IMR-90 (cell line): ENCODE data around the gene LUC7L2. TPM values are rescaled to one million over a fixed set of nuclear protein-coding genes. Genes with fewer than 3 reads are reported as not detected.

ENCODE experiments used
- ATAC-seq: fragments of 200-7000 bp; cut with Tn5 transposase; 2 replicates; pipeline ENCODE4 v1.9.1; 2020; ENCODE audit warnings: low read depth, mild to moderate bottlenecking, moderate library complexity
- BruUV-seq: library from RNA; stranded (reverse); fragments of 400-500 nt; replicated peaks from 2 replicates; lab custom pipeline; 2021; lab: Mats Ljungman, UMichigan
- CTCF ChIA-PET: fragments of 300-600 bp; formaldehyde crosslinking; extraction: SDS; loops from one replicate; lab custom pipeline; 2021; ENCODE audit warnings: antibody characterized with exemption; lab: Yijun Ruan, JAX
- POLR2A ChIA-PET: fragments of 300-600 bp; sonication (Branson Sonifier 250); formaldehyde crosslinking; loops from one replicate; lab custom pipeline; 2022; ENCODE audit warnings: antibody characterized with exemption; ENCODE audit not compliant: unreplicated experiment; lab: Charles Lee
- DNase-seq: peaks from one replicate; pipeline ENCODE4 v3.0.0; 2013
- H2AFZ ChIP-seq: replicated peaks from 2 replicates; pipeline ENCODE3; 2013; ENCODE audit warnings: low read length, mild to moderate bottlenecking; ENCODE audit not compliant: poor library complexity
- H2AK5ac ChIP-seq: 2 replicates; pipeline ENCODE4 v1.6.1; 2013; ENCODE audit warnings: low read depth, low read length, inconsistent platforms
- H2AK9ac ChIP-seq: replicated peaks from 2 replicates; pipeline ENCODE3; 2013; ENCODE audit warnings: mild to moderate bottlenecking, low read depth, low read length, moderate library complexity; ENCODE audit not compliant: poor library complexity
- H2BK120ac ChIP-seq: 2 replicates; pipeline ENCODE4 v1.6.1; 2013; ENCODE audit warnings: low read depth, low read length, inconsistent platforms
- H2BK15ac ChIP-seq: 3 replicates; pipeline ENCODE4 v1.6.1; 2013; ENCODE audit warnings: low read depth, low read length, inconsistent platforms
- H2BK20ac ChIP-seq: 2 replicates; pipeline ENCODE4 v1.6.1; 2013; ENCODE audit warnings: low read depth, mild to moderate bottlenecking, inconsistent platforms, low read length, moderate library complexity
- H2BK5ac ChIP-seq: 2 replicates; pipeline ENCODE4 v1.6.1; 2013; ENCODE audit warnings: mild to moderate bottlenecking, low read depth, low read length, inconsistent platforms; ENCODE audit not compliant: poor library complexity, severe bottlenecking
- H3K14ac ChIP-seq: replicated peaks from 2 replicates; pipeline ENCODE4 v1.6.1; 2013; ENCODE audit warnings: low read depth, low read length, inconsistent platforms
- H3K18ac ChIP-seq: 2 replicates; pipeline ENCODE4 v1.6.1; 2013; ENCODE audit warnings: low read depth, low read length, control low read depth
- H3K23ac ChIP-seq: 2 replicates; pipeline ENCODE4 v1.6.1; 2013; ENCODE audit warnings: low read depth, low read length, inconsistent platforms
- H3K27ac ChIP-seq: 2 replicates; pipeline ENCODE4 v1.5.1; 2013; ENCODE audit warnings: mild to moderate bottlenecking, control low read depth, low read length; ENCODE audit not compliant: insufficient read depth
- H3K27me3 ChIP-seq: 2 replicates; pipeline ENCODE4 v1.6.1; 2013; ENCODE audit warnings: low read length; ENCODE audit not compliant: control insufficient read depth, insufficient read depth
- H3K36me3 ChIP-seq: 2 replicates; pipeline ENCODE4 v1.6.1; 2013; ENCODE audit warnings: low read length, mixed read lengths; ENCODE audit not compliant: control insufficient read depth, insufficient read depth
- H3K4ac ChIP-seq: 2 replicates; pipeline ENCODE4 v1.6.1; 2013; ENCODE audit warnings: low read depth, low read length, inconsistent platforms
- H3K4me1 ChIP-seq: 2 replicates; pipeline ENCODE4 v1.6.1; 2013; ENCODE audit warnings: low read length, mixed read lengths; ENCODE audit not compliant: control insufficient read depth, insufficient read depth
- H3K4me2 ChIP-seq: 2 replicates; pipeline ENCODE4 v1.6.1; 2013; ENCODE audit warnings: low read depth, mild to moderate bottlenecking, control low read depth, low read length, moderate library complexity
- H3K4me3 ChIP-seq: 2 replicates; pipeline ENCODE4 v1.5.1; 2013; ENCODE audit warnings: low read depth, mild to moderate bottlenecking, control low read depth, low read length, moderate library complexity; ENCODE audit not compliant: insufficient read depth
- H3K56ac ChIP-seq: 2 replicates; pipeline ENCODE4 v1.6.1; 2013; ENCODE audit warnings: low read length, inconsistent platforms; ENCODE audit not compliant: insufficient read depth; ENCODE audit errors: extremely low read depth
- H3K79me1 ChIP-seq, 2 experiments: 2 replicates each; pipeline ENCODE4 v1.6.1; 2013; ENCODE audit warnings: low read length in 2 of 2, inconsistent platforms in 1 of 2, low read depth in 1 of 2
- H3K9ac ChIP-seq: 2 replicates; pipeline ENCODE4 v1.6.1; 2013; ENCODE audit warnings: low read depth, low read length, control low read depth
- H3K9me1 ChIP-seq: 2 replicates; pipeline ENCODE4 v1.6.1; 2013; ENCODE audit warnings: low read length, inconsistent platforms; ENCODE audit not compliant: insufficient read depth
- H3K9me3 ChIP-seq: 2 replicates; pipeline ENCODE4 v1.6.1; 2013; ENCODE audit warnings: low read length; ENCODE audit not compliant: control insufficient read depth, insufficient read depth
- H4K20me1 ChIP-seq: 2 replicates; pipeline ENCODE4 v1.6.1; 2013; ENCODE audit warnings: low read length, inconsistent platforms; ENCODE audit not compliant: insufficient read depth
- H4K5ac ChIP-seq: 2 replicates; pipeline ENCODE4 v1.6.1; 2013; ENCODE audit warnings: mild to moderate bottlenecking, low read depth, low read length, control low read depth
- H4K8ac ChIP-seq, 2 experiments: 2 replicates each; pipeline ENCODE4 v1.6.1; 2013; ENCODE audit warnings: low read depth in 2 of 2, low read length in 2 of 2, control low read depth in 1 of 2, inconsistent platforms in 1 of 2
- H4K91ac ChIP-seq: 2 replicates; pipeline ENCODE4 v1.6.1; 2013; ENCODE audit warnings: low read depth, low read length, inconsistent platforms; ENCODE audit not compliant: insufficient read depth
- BHLHE40 ChIP-seq: fragments of 150-350 bp; IDR thresholded peaks from 2 replicates; pipeline ENCODE4 v1.6.1; 2016; ENCODE audit warnings: mild to moderate bottlenecking, low read depth, low read length
- CEBPB ChIP-seq: IDR thresholded peaks from 2 replicates; pipeline ENCODE4 v1.6.1; 2012; ENCODE audit warnings: low read depth, low read length, improper control_type of control experiment
- CHD1 ChIP-seq: IDR thresholded peaks from 2 replicates; pipeline ENCODE4 v1.6.1; 2012; ENCODE audit warnings: low read depth, low read length, improper control_type of control experiment
- CTCF ChIP-seq: conservative IDR thresholded peaks from 2 replicates; pipeline ENCODE4 v1.5.1; 2012; ENCODE audit warnings: mild to moderate bottlenecking, low read depth, low read length, improper control_type of control experiment
- ELK1 ChIP-seq: fragments of 150-350 bp; IDR thresholded peaks from 2 replicates; pipeline ENCODE4 v1.6.1; 2016; ENCODE audit warnings: low read depth, mild to moderate bottlenecking, low read length, moderate library complexity, borderline replicate concordance
- FOS ChIP-seq: fragments of 150-350 bp; IDR thresholded peaks from 2 replicates; pipeline ENCODE4 v1.6.1; 2016; ENCODE audit warnings: low read depth, low read length
- MAFK ChIP-seq: IDR thresholded peaks from 2 replicates; pipeline ENCODE4 v1.6.1; 2012; ENCODE audit warnings: low read depth, low read length, improper control_type of control experiment
- MAZ ChIP-seq: IDR thresholded peaks from 2 replicates; pipeline ENCODE4 v1.6.1; 2012; ENCODE audit warnings: low read depth, mild to moderate bottlenecking, low read length, improper control_type of control experiment, moderate library complexity, borderline replicate concordance
- MXI1 ChIP-seq: IDR thresholded peaks from 2 replicates; pipeline ENCODE4 v1.6.1; 2012; ENCODE audit warnings: low read depth, mild to moderate bottlenecking, low read length, moderate library complexity, borderline replicate concordance
- NFE2L2 ChIP-seq: fragments of 150-350 bp; IDR thresholded peaks from 2 replicates; pipeline ENCODE4 v1.6.1; 2016; ENCODE audit warnings: low read depth, mild to moderate bottlenecking, low read length
- POLR2A ChIP-seq: IDR thresholded peaks from 2 replicates; pipeline ENCODE4 v1.6.1; 2012; ENCODE audit warnings: mild to moderate bottlenecking, low read depth, low read length
- RAD21 ChIP-seq: IDR thresholded peaks from 2 replicates; pipeline ENCODE4 v1.6.1; 2012; ENCODE audit warnings: low read length, improper control_type of control experiment
- RCOR1 ChIP-seq: IDR thresholded peaks from 2 replicates; pipeline ENCODE4 v1.6.1; 2012; ENCODE audit warnings: mild to moderate bottlenecking, low read length, improper control_type of control experiment; ENCODE audit not compliant: insufficient replicate concordance
- RFX5 ChIP-seq: IDR thresholded peaks from 2 replicates; pipeline ENCODE4 v1.8.0; 2012; ENCODE audit warnings: low read depth, mild to moderate bottlenecking, low read length, moderate library complexity
- SMC3 ChIP-seq: fragments of 150-350 bp; IDR thresholded peaks from 2 replicates; pipeline ENCODE4 v1.6.1; 2016; ENCODE audit warnings: low read depth, mild to moderate bottlenecking, antibody characterized with exemption, low read length, moderate library complexity
- USF2 ChIP-seq: fragments of 150-350 bp; IDR thresholded peaks from 2 replicates; pipeline ENCODE4 v1.6.1; 2017; ENCODE audit warnings: mild to moderate bottlenecking, antibody characterized with exemption, low read length, low read depth
- whole genome bisulfite sequencing, 2 experiments: methylation state at CpG; one replicate each; pipeline versions ENCODE4 v1.1.5 to v1.1.7; 2013; ENCODE audit warnings: missing lambda C conversion rate in 2 of 2; ENCODE audit not compliant: insufficient read length in 1 of 2; ENCODE audit errors: extremely low coverage in 2 of 2; 5-methylcytosine and 5-hydroxymethylcytosine counted together
- dilution Hi-C: fragments of 300-500 bp; cut with HindIII; formaldehyde crosslinking; loops from one replicate; pipeline ENCODE4 v1.14.3; 2018; ENCODE audit warnings: low sequenced_read_pairs; ENCODE audit not compliant: unreplicated experiment
- in situ Hi-C: fragments of 300-500 bp; cut with MboI; formaldehyde crosslinking; loops from 3 replicates; pipeline ENCODE4 v1.14.3; 2019; ENCODE audit warnings: low sequenced_read_pairs, inconsistent platforms, mixed read lengths
- intact Hi-C: fragments of 100-400 bp; cut with micrococcal nuclease; formaldehyde crosslinking; loops from 2 replicates; pipeline ENCODE4 v1.10.0; 2022
- polyA plus RNA-seq, 3 experiments: library from polyadenylated mRNA; depleted of rRNA; stranded (reverse); fragments of >200 nt; gene quantifications; 2 replicates each; pipeline ENCODE4 v1.2.3, GENCODE V29; 2012; ENCODE audit warnings: low replicate concordance in 1 of 3
- total RNA-seq: library from RNA; depleted of rRNA; stranded (reverse); fragments of >200 nt; gene quantifications from 2 replicates; pipeline ENCODE4 v1.2.3, GENCODE V29; 2012

Gene LUC7L2
- total and polyA plus RNA-seq, 2 of the 4 experiments (the other 2 are of a cell fraction) = 14.9 to 31.8 TPM

- Histone ChIP-seq H2BK20ac (no peak overlapping the region), H3K56ac (no peak overlapping the region), H2BK15ac (no peak overlapping the region), H3K79me1 (peaks cover 24 to 47% of the 10 kb centered on the region in 2 experiments), H3K9me1 (peaks cover 7% of the 10 kb centered on the region), H2AK5ac (no peak overlapping the region), H4K20me1 (peaks cover 50% of the 10 kb centered on the region), H3K36me3 (peaks cover 18% of the 10 kb centered on the region), H4K8ac (no peak overlapping the region), H3K4ac (no peak overlapping the region), H3K9me3 (no peaks in the 10 kb centered on the region), H2BK5ac (no peak overlapping the region), H3K9ac (no peak overlapping the region), H3K27ac (no peak overlapping the region), H4K5ac (no peak overlapping the region), H2AK9ac (no peak overlapping the region), H3K18ac (no peak overlapping the region), H4K91ac (no peak overlapping the region), H3K4me2 (no peak overlapping the region), H3K27me3 (no peaks in the 10 kb centered on the region), H2BK120ac (no peak overlapping the region), H2AFZ (no peak overlapping the region), H3K23ac (no peak overlapping the region), H3K14ac (no peak overlapping the region), H3K4me1 (peaks cover 2% of the 10 kb centered on the region), H3K4me3 (no peak overlapping the region)
- in situ Hi-C loops = no loop called here
- ATAC-seq = no peak
- dilution Hi-C loops = no loop called here
- no peak for DNase-seq
- intact Hi-C loops = no loop called here
- BruUV-seq = no TSS peak
- no peak for TF ChIP-seq FOS
- no peak for TF ChIP-seq ELK1
- no peak for TF ChIP-seq MAZ
- no peak for TF ChIP-seq CTCF
- no peak for TF ChIP-seq RCOR1
- TF ChIP-seq SMC3 = no peak
- TF ChIP-seq CEBPB = no peak
- no peak for TF ChIP-seq RAD21
- TF ChIP-seq POLR2A = no peak
- no peak for TF ChIP-seq CHD1
- TF ChIP-seq USF2 = no peak
- TF ChIP-seq MAFK = no peak
- TF ChIP-seq NFE2L2 = no peak
- TF ChIP-seq RFX5 = no peak
- TF ChIP-seq BHLHE40 = no peak
- no peak for TF ChIP-seq MXI1
- no CpG with 5 or more reads among the region's 6 CpGs for WGBS, 2 experiments
- CTCF ChIA-PET = interaction anchor here (1.5 kb wide), 1 partner anchor 20 kb away, joined by 5 read pairs; no protein-coding TSS in a partner anchor
- POLR2A ChIA-PET = no interaction called here
Measured at GRCh38 chr7:139374246-139374645, 14.6 kb downstream of the LUC7L2 start.
